Neutrophil (primary cell): ENCODE measurements around the gene HMCN1.

Experiments
- H3K27ac ChIP-seq: fragments of 200-600 bp; sonication (generic); 2 replicates; pipeline ENCODE4 v1.5.1; 2016; ENCODE audit warnings: mild to moderate bottlenecking, moderate library complexity
- H3K27me3 ChIP-seq: fragments of 200-600 bp; sonication (generic); 2 replicates; pipeline ENCODE4 v1.6.0; 2016; ENCODE audit warnings: mild to moderate bottlenecking
- H3K36me3 ChIP-seq: fragments of 200-600 bp; sonication (generic); 2 replicates; pipeline ENCODE4 v1.5.1; 2017
- H3K4me1 ChIP-seq, 2 experiments: fragments of 200-600 bp in 1 of 2; sonication (generic) in 1 of 2; 1 replicate in 1 of 2; 2 replicates in 1 of 2; pipeline versions ENCODE4 v1.5.1 to v1.6.1; 2013 to 2016; ENCODE audit warnings: low read depth in 1 of 2, low read length in 1 of 2, mild to moderate bottlenecking in 1 of 2, moderate library complexity in 1 of 2; ENCODE audit not compliant: control insufficient read depth in 1 of 2, insufficient read depth in 1 of 2
- H3K4me3 ChIP-seq, 2 experiments: fragments of 200-600 bp in 1 of 2; sonication (generic) in 1 of 2; 1 replicate in 1 of 2; 2 replicates in 1 of 2; pipeline ENCODE4 v1.5.1; 2013 to 2016; ENCODE audit warnings: low read depth in 1 of 2, low read length in 1 of 2, mild to moderate bottlenecking in 1 of 2, moderate library complexity in 1 of 2
- H3K9me3 ChIP-seq: fragments of 200-600 bp; sonication (generic); 2 replicates; pipeline ENCODE4 v1.5.1; 2016
- TF ChIP-seq, protein P1 (sequence below): fragments of 200-600 bp; sonication (generic); IDR thresholded peaks from 2 replicates; pipeline ENCODE4 v1.5.1; 2016; ENCODE audit warnings: antibody characterized with exemption

HMCN1 gene

DNA sequence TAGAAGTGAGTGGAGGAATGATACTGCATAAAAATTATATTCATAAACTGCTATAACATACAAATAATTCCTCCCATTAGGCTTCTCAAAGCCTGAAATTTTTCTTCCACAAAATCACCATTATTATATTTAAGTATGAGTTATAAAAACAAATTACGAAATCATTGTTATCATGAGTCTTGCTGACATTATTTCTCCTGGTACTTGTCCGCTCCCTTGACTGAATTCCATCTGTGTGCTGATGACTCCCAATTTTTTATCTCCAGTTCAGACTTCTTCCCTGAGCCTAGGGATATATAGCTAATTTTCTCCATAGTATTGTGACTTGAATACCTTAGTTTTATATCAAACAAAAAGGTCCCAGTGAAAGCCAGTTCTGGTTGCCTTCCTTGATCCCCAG, 268.2 kb downstream of the HMCN1 start:
- Histone ChIP-seq H3K4me3 (no peak overlapping the region), H3K27me3 (no peaks in the 10 kb centered on the region), H3K4me1 (no peaks in the 10 kb centered on the region), H3K27ac (no peak overlapping the region), H3K36me3 (no peaks in the 10 kb centered on the region), H3K9me3 (no peaks in the 10 kb centered on the region)
- TF ChIP-seq, protein P1, sequence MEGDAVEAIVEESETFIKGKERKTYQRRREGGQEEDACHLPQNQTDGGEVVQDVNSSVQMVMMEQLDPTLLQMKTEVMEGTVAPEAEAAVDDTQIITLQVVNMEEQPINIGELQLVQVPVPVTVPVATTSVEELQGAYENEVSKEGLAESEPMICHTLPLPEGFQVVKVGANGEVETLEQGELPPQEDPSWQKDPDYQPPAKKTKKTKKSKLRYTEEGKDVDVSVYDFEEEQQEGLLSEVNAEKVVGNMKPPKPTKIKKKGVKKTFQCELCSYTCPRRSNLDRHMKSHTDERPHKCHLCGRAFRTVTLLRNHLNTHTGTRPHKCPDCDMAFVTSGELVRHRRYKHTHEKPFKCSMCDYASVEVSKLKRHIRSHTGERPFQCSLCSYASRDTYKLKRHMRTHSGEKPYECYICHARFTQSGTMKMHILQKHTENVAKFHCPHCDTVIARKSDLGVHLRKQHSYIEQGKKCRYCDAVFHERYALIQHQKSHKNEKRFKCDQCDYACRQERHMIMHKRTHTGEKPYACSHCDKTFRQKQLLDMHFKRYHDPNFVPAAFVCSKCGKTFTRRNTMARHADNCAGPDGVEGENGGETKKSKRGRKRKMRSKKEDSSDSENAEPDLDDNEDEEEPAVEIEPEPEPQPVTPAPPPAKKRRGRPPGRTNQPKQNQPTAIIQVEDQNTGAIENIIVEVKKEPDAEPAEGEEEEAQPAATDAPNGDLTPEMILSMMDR = no peak

DNA sequence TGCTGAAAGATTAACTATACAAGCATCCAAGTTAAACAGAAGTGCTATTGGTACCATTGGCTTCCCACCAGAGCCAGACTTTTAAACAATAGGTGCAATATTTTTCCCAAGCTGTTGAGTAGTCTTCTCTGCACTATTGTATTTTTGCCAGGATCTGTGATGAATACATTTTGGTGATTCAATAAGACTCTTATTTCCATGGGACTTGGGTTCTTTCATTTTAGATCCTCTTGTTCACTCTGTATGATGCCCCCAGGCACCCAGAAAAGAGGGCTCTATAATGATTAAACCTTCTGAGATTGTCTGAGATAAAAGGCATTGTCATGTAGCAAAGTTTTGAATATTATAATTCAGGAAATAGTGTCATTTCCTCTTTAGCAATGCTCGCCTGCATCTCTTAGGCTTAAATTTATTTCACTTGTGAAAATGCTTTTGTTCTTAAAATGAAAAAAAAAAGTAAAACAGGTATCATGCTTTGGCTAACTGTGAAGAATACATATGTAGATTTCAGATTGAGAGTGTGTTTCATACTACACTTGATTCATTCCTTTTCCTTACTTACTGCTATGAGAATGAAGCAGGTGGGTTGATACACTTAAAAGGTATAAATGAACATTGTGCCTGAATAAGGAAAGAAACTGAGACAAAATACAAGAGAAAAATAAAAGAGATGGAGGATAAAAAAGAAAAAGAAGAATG, 275.0 kb downstream of the HMCN1 start:
- TF ChIP-seq, protein P1 = no peak
- H3K36me3 ChIP-seq = no peaks in the 10 kb centered on the region
- no peaks in the 10 kb centered on the region for H3K27me3 ChIP-seq
- H3K4me1 ChIP-seq = no peaks in the 10 kb centered on the region
- H3K9me3 ChIP-seq = no peaks in the 10 kb centered on the region
- no peak overlapping the region for H3K27ac ChIP-seq
- no peak overlapping the region for H3K4me3 ChIP-seq

DNA sequence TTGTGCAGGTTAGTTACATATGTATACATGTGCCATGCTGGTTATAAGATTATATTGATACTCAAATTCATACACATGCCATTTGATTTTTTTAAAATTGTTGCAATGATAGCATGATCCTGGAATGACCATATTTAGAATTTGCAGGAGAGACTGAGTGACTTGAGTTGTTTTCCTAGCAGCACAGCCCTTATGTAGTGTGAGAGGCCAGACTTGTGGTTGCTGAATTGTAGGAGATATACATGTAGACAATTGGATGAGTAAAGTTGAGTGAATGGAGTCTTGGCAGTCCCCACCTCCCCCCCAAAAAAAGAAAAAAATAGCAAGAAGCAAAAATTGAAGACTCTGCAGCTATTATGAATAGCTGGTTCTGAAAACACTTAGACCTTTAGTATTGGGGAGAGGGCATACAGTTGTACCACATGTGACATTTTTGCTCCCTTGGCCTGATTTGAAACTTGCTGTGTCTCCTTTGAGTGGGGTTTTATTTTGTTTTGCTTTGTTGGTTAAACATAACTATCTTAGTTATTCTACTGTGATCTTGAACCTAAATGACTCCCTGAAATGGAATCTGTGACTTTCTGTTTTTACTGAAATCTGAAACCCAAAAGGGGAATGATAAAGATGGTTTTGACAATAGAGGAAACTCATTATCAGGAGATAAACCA, 280.3 kb downstream of the HMCN1 start:
- Histone ChIP-seq H3K9me3 (no peaks in the 10 kb centered on the region), H3K36me3 (no peaks in the 10 kb centered on the region), H3K4me3 (no peak overlapping the region), H3K4me1 (no peaks in the 10 kb centered on the region), H3K27me3 (no peaks in the 10 kb centered on the region), H3K27ac (no peak overlapping the region)
- TF ChIP-seq, protein P1 = no peak

DNA sequence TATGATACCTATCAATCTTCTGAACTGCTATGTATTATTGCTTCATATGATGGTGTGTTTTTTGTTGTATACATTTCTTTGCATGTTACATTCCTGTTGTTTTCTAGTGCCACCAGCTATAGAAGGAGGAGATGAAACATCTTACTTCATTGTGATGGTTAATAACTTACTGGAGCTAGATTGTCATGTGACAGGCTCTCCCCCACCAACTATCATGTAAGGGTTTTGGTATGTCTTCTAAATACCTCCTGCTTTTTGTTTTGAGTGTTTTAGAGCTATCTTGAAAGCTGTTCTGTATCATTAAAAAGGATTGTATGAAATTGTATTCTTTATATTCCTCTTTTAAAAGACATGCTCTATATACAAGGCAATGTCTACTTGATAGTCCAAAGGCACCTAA, 282.7 kb downstream of the HMCN1 start:
- no peaks in the 10 kb centered on the region for H3K9me3 ChIP-seq
- H3K27me3 ChIP-seq = no peaks in the 10 kb centered on the region
- TF ChIP-seq, protein P1 = no peak
- no peak overlapping the region for H3K4me3 ChIP-seq
- H3K4me1 ChIP-seq = no peaks in the 10 kb centered on the region
- H3K27ac ChIP-seq = no peak overlapping the region
- H3K36me3 ChIP-seq = no peaks in the 10 kb centered on the region

DNA sequence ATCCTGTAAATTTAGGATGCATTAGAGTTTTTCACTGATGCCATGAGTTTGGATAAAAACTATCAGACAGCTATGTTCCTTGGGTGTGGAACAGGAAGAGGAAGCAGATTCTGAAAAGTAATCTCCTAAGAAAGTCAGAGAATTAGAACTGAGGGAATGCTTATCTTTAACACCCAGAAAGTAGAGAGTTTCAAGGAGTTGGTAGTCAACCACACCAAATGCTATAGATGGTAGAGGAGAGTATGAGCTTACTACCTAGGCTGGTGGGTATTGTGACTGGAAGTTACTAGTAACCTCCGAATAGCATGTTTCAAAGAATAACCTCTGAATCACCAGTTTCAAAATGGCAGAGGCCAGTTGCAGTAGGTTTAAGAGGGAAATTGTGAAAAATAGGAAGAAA, 288.0 kb downstream of the HMCN1 start:
- TF ChIP-seq, protein P1 = no peak
- Histone ChIP-seq H3K9me3 (no peaks in the 10 kb centered on the region), H3K4me1 (no peaks in the 10 kb centered on the region), H3K27ac (no peak overlapping the region), H3K36me3 (no peaks in the 10 kb centered on the region), H3K27me3 (no peaks in the 10 kb centered on the region), H3K4me3 (no peak overlapping the region)
